Measurements from ENCODE around the gene AMFR. TPM values are rescaled to one million over a fixed set of nuclear protein-coding genes. Genes with fewer than 3 reads are reported as not detected.

The AMFR gene
- total RNA-seq, 4 donors from 2014 or later, result 110 to 130 (median 126) TPM

DNA sequence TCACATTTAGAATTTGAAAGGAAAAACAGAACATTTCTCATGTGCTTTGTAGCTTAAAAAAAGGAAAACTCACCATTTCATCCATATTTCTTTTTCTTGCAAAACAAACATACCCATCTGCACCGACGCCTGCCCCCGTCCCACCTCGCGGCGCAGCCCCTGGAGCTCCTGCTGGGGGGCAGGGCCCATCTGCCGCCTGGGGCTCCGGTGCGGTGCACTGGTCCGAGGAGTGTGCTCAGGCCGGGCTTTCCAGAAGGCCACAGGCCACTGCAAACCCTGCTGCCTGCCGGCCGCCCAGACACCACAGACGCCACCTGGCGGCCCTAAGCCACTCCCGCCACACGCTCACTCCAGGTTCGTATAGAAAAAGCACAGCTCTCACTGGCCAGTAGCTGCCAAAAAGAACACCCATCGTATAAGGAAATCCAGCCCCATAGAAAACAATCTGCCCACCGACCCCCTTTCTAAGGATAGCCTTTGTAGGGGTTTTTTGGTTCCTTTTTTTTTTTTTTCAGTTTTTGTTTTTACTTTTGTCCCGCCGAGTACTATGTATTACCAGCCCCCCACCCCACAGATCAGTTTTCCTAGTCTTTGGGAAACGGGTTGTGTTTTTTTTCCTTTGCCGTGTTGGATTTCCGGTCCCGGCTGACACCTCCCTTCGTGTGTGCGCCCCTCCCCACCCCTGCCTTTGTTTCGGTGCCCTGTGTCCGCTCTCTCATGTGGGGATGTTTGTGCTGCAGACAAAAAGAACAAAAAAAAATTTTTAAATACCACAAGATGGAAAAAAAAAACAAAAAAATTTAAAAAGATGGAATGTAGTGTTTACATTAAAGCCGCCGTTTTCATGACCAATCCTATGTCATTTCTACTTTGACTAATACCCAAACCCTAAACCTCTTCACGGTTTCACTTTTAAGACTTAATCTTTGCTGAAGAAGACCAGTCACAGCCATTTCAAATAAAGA, 68.8 kb downstream of the AMFR start:
- Histone ChIP-seq H3K36me3 (peaks cover 8% of the 10 kb centered on the region), H3K4me3 (peak overlapping the region; percentile 39), H3K27ac (no peak overlapping the region), H3K27me3 (no peaks in the 10 kb centered on the region), H3K4me1 (peaks cover 7% of the 10 kb centered on the region), H3K9me3 (no peaks in the 10 kb centered on the region)
- 6% methylated on average over 33 of the region's 33 CpGs for WGBS
- DNase-seq (ENCODE audit: low spot score in 2 of 2), result peak; percentile 77 to 85
- TF ChIP-seq, protein P1, sequence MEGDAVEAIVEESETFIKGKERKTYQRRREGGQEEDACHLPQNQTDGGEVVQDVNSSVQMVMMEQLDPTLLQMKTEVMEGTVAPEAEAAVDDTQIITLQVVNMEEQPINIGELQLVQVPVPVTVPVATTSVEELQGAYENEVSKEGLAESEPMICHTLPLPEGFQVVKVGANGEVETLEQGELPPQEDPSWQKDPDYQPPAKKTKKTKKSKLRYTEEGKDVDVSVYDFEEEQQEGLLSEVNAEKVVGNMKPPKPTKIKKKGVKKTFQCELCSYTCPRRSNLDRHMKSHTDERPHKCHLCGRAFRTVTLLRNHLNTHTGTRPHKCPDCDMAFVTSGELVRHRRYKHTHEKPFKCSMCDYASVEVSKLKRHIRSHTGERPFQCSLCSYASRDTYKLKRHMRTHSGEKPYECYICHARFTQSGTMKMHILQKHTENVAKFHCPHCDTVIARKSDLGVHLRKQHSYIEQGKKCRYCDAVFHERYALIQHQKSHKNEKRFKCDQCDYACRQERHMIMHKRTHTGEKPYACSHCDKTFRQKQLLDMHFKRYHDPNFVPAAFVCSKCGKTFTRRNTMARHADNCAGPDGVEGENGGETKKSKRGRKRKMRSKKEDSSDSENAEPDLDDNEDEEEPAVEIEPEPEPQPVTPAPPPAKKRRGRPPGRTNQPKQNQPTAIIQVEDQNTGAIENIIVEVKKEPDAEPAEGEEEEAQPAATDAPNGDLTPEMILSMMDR (IDR thresholded peaks at IDR 0.05), result peak; percentile 52 to 90
- TF ChIP-seq POLR2A (IDR thresholded peaks at IDR 0.05), result no peak

GRCh38 chr16:56355786-56356275, 69.5 kb downstream of the AMFR start:
- peak overlapping the region; percentile 39 for H3K4me3 ChIP-seq
- peak; percentile 65 to 75 for DNase-seq (ENCODE audit: low spot score in 2 of 2)
- H3K27me3 ChIP-seq, result no peaks in the 10 kb centered on the region
- H3K9me3 ChIP-seq, result no peaks in the 10 kb centered on the region
- H3K27ac ChIP-seq, result no peak overlapping the region
- peaks cover 8% of the 10 kb centered on the region for H3K4me1 ChIP-seq
- WGBS, result 76% methylated on average over 14 of the region's 14 CpGs
- TF ChIP-seq EP300 (IDR thresholded peaks at IDR 0.05), result no peak
- no peak for TF ChIP-seq POLR2A (IDR thresholded peaks at IDR 0.05)
- TF ChIP-seq POLR2AphosphoS5 (IDR thresholded peaks at IDR 0.05), result no peak
- TF ChIP-seq, protein P1 (IDR thresholded peaks at IDR 0.05), result no peak
- H3K36me3 ChIP-seq, result peaks cover 7% of the 10 kb centered on the region

DNA sequence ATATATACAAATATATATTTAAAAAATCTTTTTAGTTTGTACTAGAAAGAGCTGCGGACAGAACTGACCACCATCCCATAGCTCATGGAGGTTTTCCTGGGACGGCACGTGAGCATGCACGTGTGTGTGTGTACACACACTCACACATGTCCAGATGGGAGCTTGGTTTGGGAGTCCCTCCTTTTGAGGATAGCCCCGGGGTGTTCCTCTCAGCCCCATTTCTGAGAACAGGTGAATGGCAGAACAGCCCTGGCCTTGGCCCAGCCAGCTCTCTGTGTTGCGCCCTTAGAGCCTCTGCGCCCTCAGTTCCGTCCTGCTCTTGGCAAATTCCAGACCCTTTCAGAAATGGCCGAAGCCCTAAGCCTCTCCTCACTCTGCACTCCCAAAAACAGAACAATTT, 70.1 kb downstream of the AMFR start:
- no peaks in the 10 kb centered on the region for H3K27me3 ChIP-seq
- no peak overlapping the region for H3K27ac ChIP-seq
- 95% methylated on average over 9 of the region's 9 CpGs for WGBS
- peaks cover under 1% of the 10 kb centered on the region for H3K36me3 ChIP-seq
- H3K4me3 ChIP-seq, result no peak overlapping the region
- H3K4me1 ChIP-seq, result peaks cover 13% of the 10 kb centered on the region
- TF ChIP-seq, protein P1 (IDR thresholded peaks at IDR 0.05), result no peak
- no peak for TF ChIP-seq POLR2AphosphoS5 (IDR thresholded peaks at IDR 0.05)
- TF ChIP-seq POLR2A (IDR thresholded peaks at IDR 0.05), result no peak
- TF ChIP-seq EP300 (IDR thresholded peaks at IDR 0.05), result no peak
- no peaks in the 10 kb centered on the region for H3K9me3 ChIP-seq
- DNase-seq (ENCODE audit: low spot score in 2 of 2), result peak; percentile 34 to 61

GRCh38 chr16:56354746-56355145, 70.6 kb downstream of the AMFR start:
- no peak overlapping the region for H3K4me3 ChIP-seq
- no peaks in the 10 kb centered on the region for H3K9me3 ChIP-seq
- WGBS, result 91% methylated on average over 17 of the region's 17 CpGs
- H3K27me3 ChIP-seq, result no peaks in the 10 kb centered on the region
- DNase-seq (ENCODE audit: low spot score in 2 of 2), result peak in 1 of 2 donors; percentile 72
- no peak overlapping the region for H3K27ac ChIP-seq
- TF ChIP-seq EP300 (IDR thresholded peaks at IDR 0.05) (no peak), POLR2AphosphoS5 (IDR thresholded peaks at IDR 0.05) (no peak), POLR2A (IDR thresholded peaks at IDR 0.05) (no peak)
- TF ChIP-seq, protein P1 (IDR thresholded peaks at IDR 0.05), result no peak
- H3K4me1 ChIP-seq, result peaks cover 17% of the 10 kb centered on the region
- H3K36me3 ChIP-seq, result no peaks in the 10 kb centered on the region

DNA sequence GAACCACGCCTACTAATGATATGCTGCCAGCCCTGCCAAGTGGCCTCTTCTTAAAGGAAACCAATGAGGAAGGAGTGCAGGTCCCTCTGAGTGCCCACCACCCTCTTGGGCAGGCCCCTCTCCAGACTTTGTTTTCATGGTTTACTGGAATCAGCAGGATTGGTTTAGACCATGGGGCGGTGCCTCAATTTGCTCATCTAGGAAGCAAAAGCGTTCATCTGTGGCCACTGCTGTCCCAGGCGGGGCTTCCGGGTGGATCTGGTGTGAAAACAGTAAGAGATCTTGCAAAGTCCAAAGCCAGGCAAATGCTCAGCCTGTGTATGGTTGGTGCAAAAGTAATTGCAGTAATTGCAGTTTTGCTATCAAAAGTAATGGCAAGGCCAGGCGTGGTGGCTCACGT, 71.3 kb downstream of the AMFR start:
- WGBS, result 91% methylated on average over 7 of the region's 7 CpGs
- no peaks in the 10 kb centered on the region for H3K27me3 ChIP-seq
- peaks cover 17% of the 10 kb centered on the region for H3K4me1 ChIP-seq
- H3K27ac ChIP-seq, result no peak overlapping the region
- no peaks in the 10 kb centered on the region for H3K36me3 ChIP-seq
- no peak overlapping the region for H3K4me3 ChIP-seq
- peak; percentile 49 to 61 for DNase-seq (ENCODE audit: low spot score in 2 of 2)
- no peaks in the 10 kb centered on the region for H3K9me3 ChIP-seq
- TF ChIP-seq POLR2A (IDR thresholded peaks at IDR 0.05) (no peak), EP300 (IDR thresholded peaks at IDR 0.05) (no peak), POLR2AphosphoS5 (IDR thresholded peaks at IDR 0.05) (no peak)
- TF ChIP-seq, protein P1 (IDR thresholded peaks at IDR 0.05), result no peak

Data from suprapubic skin (tissue), 4 donors.